Vagina (tissue), 2 donors: ENCODE measurements around the gene CLEC4G.

Experiments
- CTCF ChIP-seq, 3 experiments: fragments of 450-650 bp in 2 of 3; fragments of 200-600 bp in 1 of 3; sonication (generic) in 1 of 3; IDR thresholded peaks; one replicate each; pipeline ENCODE4 v1.5.1; 2017 to 2019; ENCODE audit warnings: antibody characterized with exemption in 3 of 3, mild to moderate bottlenecking in 2 of 3, moderate library complexity in 2 of 3
- POLR2A ChIP-seq, 2 donors: fragments of 450-650 bp; IDR thresholded peaks; one replicate each; pipeline ENCODE4 v1.6.1; 2017; ENCODE audit warnings: antibody characterized with exemption in 2 of 2, mild to moderate bottlenecking in 2 of 2, moderate library complexity in 2 of 2
- POLR2AphosphoS5 ChIP-seq, 2 donors: sonication (generic); formaldehyde crosslinking; IDR thresholded peaks; one replicate each; pipeline ENCODE4 v1.9.0; 2017; ENCODE audit warnings: antibody characterized with exemption in 2 of 2, mild to moderate bottlenecking in 2 of 2, low read depth in 1 of 2; ENCODE audit not compliant: insufficient read depth in 1 of 2

- TF ChIP-seq CTCF (IDR thresholded peaks at IDR 0.05), result no peak
- no peak for TF ChIP-seq POLR2A (IDR thresholded peaks at IDR 0.05)
- TF ChIP-seq POLR2AphosphoS5 (IDR thresholded peaks at IDR 0.05; ENCODE audit: insufficient read depth in 1 of 2, low read depth in 1 of 2), result no peak
Measured at GRCh38 chr19:7732045-7732444, at the start of gene CLEC4G.
